ENCODE measurements around the gene CAND2.

Gene CAND2

GRCh38 chr3:12807601-12808359 lies 11.3 kb downstream of the CAND2 start:
- no peak for DNase-seq

- DNase-seq = no peak
These were observed 12.1 kb downstream of the CAND2 start for GRCh38 chr3:12808587-12808986.

- no peak for DNase-seq
These were observed 12.5 kb downstream of the CAND2 start for GRCh38 chr3:12809001-12809400.

GRCh38 chr3:12809435-12809834 lies 13.0 kb downstream of the CAND2 start:
- no peak for DNase-seq

GRCh38 chr3:12810013-12810780 lies 13.7 kb downstream of the CAND2 start:
- peak; percentile 30 for DNase-seq

GRCh38 chr3:12810961-12811360 lies 14.5 kb downstream of the CAND2 start:
- no peak for DNase-seq

- DNase-seq = no peak
These were observed 16.3 kb downstream of the CAND2 start for GRCh38 chr3:12812812-12813211.

- DNase-seq = no peak
These were observed 17.5 kb downstream of the CAND2 start for GRCh38 chr3:12813967-12814366.

GRCh38 chr3:12815078-12815477 lies 18.6 kb downstream of the CAND2 start:
- no peak for DNase-seq

- no peak for DNase-seq
These were observed 19.2 kb downstream of the CAND2 start for GRCh38 chr3:12815719-12816118.

- DNase-seq = no peak
These were observed 20.3 kb downstream of the CAND2 start for GRCh38 chr3:12816521-12817342.

- DNase-seq = no peak
These were observed 20.8 kb downstream of the CAND2 start for GRCh38 chr3:12817343-12817710.

- DNase-seq = no peak
These were observed 21.8 kb downstream of the CAND2 start for GRCh38 chr3:12818273-12818672.

- no peak for DNase-seq
These were observed 22.3 kb downstream of the CAND2 start for GRCh38 chr3:12818773-12819172.

- no peak for DNase-seq
These were observed 26.4 kb downstream of the CAND2 start for GRCh38 chr3:12822725-12823373.

- DNase-seq = no peak
These were observed 27.8 kb downstream of the CAND2 start for GRCh38 chr3:12824299-12824698.

- DNase-seq = no peak
These were observed 28.7 kb downstream of the CAND2 start for GRCh38 chr3:12825156-12825555.

- DNase-seq = no peak
These were observed 32.3 kb downstream of the CAND2 start for GRCh38 chr3:12828751-12829150.

GRCh38 chr3:12829404-12829803 lies 32.9 kb downstream of the CAND2 start:
- DNase-seq = no peak

GRCh38 chr3:12829886-12830784 lies 33.7 kb downstream of the CAND2 start:
- no peak for DNase-seq

- no peak for DNase-seq
These were observed 34.3 kb downstream of the CAND2 start for GRCh38 chr3:12830785-12831156.

GRCh38 chr3:12831301-12831866 lies 34.9 kb downstream of the CAND2 start:
- DNase-seq = no peak
